Hepatocyte (in vitro differentiated cells): Measurements from ENCODE around the gene CAP2. TPM values are rescaled to one million over a fixed set of nuclear protein-coding genes. Genes with fewer than 3 reads are reported as not detected.

Experiments used
- DNase-seq: peaks from one replicate; pipeline ENCODE4 v3.0.0-alpha.2; 2016; ENCODE audit warnings: low spot score
- H2AFZ ChIP-seq: fragments of 200-600 bp; sonication (generic); 2 replicates; pipeline ENCODE4 v1.6.0; 2016; ENCODE audit warnings: antibody characterized with exemption, mild to moderate bottlenecking
- H3K27ac ChIP-seq: fragments of 200-600 bp; sonication (generic); 2 replicates; pipeline ENCODE4 v1.5.1; 2016; ENCODE audit warnings: mild to moderate bottlenecking
- H3K27me3 ChIP-seq: fragments of 200-600 bp; sonication (generic); 2 replicates; pipeline ENCODE4 v1.6.1; 2016
- H3K36me3 ChIP-seq: fragments of 200-600 bp; sonication (generic); replicated peaks from 2 replicates; pipeline ENCODE4 v1.5.1; 2016; ENCODE audit warnings: low read depth; ENCODE audit not compliant: insufficient read depth
- H3K4me1 ChIP-seq: fragments of 200-600 bp; sonication (generic); 2 replicates; pipeline ENCODE4 v1.5.1; 2016; ENCODE audit warnings: mild to moderate bottlenecking, moderate library complexity; ENCODE audit not compliant: insufficient read depth
- H3K4me2 ChIP-seq: fragments of 200-600 bp; sonication (generic); 2 replicates; pipeline ENCODE4 v1.6.0; 2016
- H3K4me3 ChIP-seq: fragments of 200-600 bp; sonication (generic); 2 replicates; pipeline ENCODE4 v1.5.1; 2016; ENCODE audit warnings: mild to moderate bottlenecking
- H3K79me2 ChIP-seq: fragments of 200-600 bp; sonication (generic); 2 replicates; pipeline ENCODE4 v1.6.0; 2017; ENCODE audit warnings: mild to moderate bottlenecking
- H3K9me2 ChIP-seq: fragments of 200-600 bp; sonication (generic); replicated peaks from 2 replicates; pipeline ENCODE4 v1.6.0; 2017; ENCODE audit warnings: mild to moderate bottlenecking; ENCODE audit not compliant: insufficient read depth
- H3K9me3 ChIP-seq: fragments of 200-600 bp; sonication (generic); 2 replicates; pipeline ENCODE4 v1.5.1; 2016; ENCODE audit warnings: low read depth, mild to moderate bottlenecking
- H4K20me1 ChIP-seq: fragments of 200-600 bp; sonication (generic); 2 replicates; pipeline ENCODE4 v1.6.0; 2016; ENCODE audit warnings: mild to moderate bottlenecking; ENCODE audit not compliant: insufficient read depth, poor library complexity, severe bottlenecking
- CTCF ChIP-seq: fragments of 200-600 bp; sonication (generic); IDR thresholded peaks from 2 replicates; pipeline ENCODE4 v1.5.1; 2016; ENCODE audit warnings: antibody characterized with exemption, mild to moderate bottlenecking; ENCODE audit not compliant: poor library complexity
- EZH2 ChIP-seq: fragments of 200-600 bp; sonication (generic); IDR thresholded peaks from 2 replicates; pipeline ENCODE4 v1.6.1; 2016; ENCODE audit warnings: antibody characterized with exemption, mild to moderate bottlenecking, borderline replicate concordance
- EZH2phosphoT487 ChIP-seq: fragments of 200-600 bp; sonication (generic); IDR thresholded peaks from one replicate; pipeline ENCODE4 v1.6.1; 2018; ENCODE audit warnings: antibody characterized with exemption, mild to moderate bottlenecking, low read depth, moderate library complexity; ENCODE audit not compliant: unreplicated experiment, severe bottlenecking
- WGBS: methylation state at CpG from one replicate; pipeline ENCODE4 v1.1.6; 2016; ENCODE audit warnings: low lambda C conversion rate; ENCODE audit errors: missing lambda C conversion rate; 5-methylcytosine and 5-hydroxymethylcytosine counted together
- polyA plus RNA-seq: library from polyadenylated mRNA; unstranded; fragments of >200 nt; fragmentation: Nextera tagmentation; extraction: Ambion mirVana; gene quantifications from 2 replicates; pipeline ENCODE4 v1.2.1, GENCODE V29; 2016
- total RNA-seq: library from RNA; depleted of rRNA; stranded (reverse); fragments of >200 nt; gene quantifications from 2 replicates; pipeline ENCODE4 v1.2.3, GENCODE V29; 2014

Gene CAP2
- total and polyA plus RNA-seq, 2 experiments from 2014 or later: 6.5 to 8.7 TPM

- H2AFZ ChIP-seq: no peak overlapping the region
- no peaks in the 10 kb centered on the region for H3K79me2 ChIP-seq
- H3K4me1 ChIP-seq: peaks cover 3% of the 10 kb centered on the region
- no peaks in the 10 kb centered on the region for H3K27me3 ChIP-seq
- DNase-seq: peak; percentile 23
- no peaks in the 10 kb centered on the region for H4K20me1 ChIP-seq
- H3K9me2 ChIP-seq: no peaks in the 10 kb centered on the region
- 83% methylated on average over 3 of the region's 3 CpGs for WGBS
- no peak overlapping the region for H3K4me3 ChIP-seq
- no peak overlapping the region for H3K4me2 ChIP-seq
- TF ChIP-seq CTCF (no peak), EZH2 (no peak), EZH2phosphoT487 (no peak)
- H3K36me3 ChIP-seq: no peaks in the 10 kb centered on the region
- H3K9me3 ChIP-seq: no peaks in the 10 kb centered on the region
- H3K27ac ChIP-seq: no peak overlapping the region
Measured at GRCh38 chr6:17470938-17471327, 77.5 kb downstream of the CAP2 start.

- H3K9me2 ChIP-seq: no peaks in the 10 kb centered on the region
- DNase-seq: peak; percentile 41
- H3K27me3 ChIP-seq: no peaks in the 10 kb centered on the region
- 37% methylated on average over 2 of the region's 2 CpGs for WGBS
- H4K20me1 ChIP-seq: no peaks in the 10 kb centered on the region
- H3K4me1 ChIP-seq: peaks cover 3% of the 10 kb centered on the region
- no peak overlapping the region for H2AFZ ChIP-seq
- peak overlapping the region; percentile 80 for H3K27ac ChIP-seq
- H3K4me2 ChIP-seq: no peak overlapping the region
- no peaks in the 10 kb centered on the region for H3K79me2 ChIP-seq
- no peak for TF ChIP-seq EZH2phosphoT487
- TF ChIP-seq CTCF: no peak
- no peak for TF ChIP-seq EZH2
- H3K9me3 ChIP-seq: no peaks in the 10 kb centered on the region
- no peaks in the 10 kb centered on the region for H3K36me3 ChIP-seq
- no peak overlapping the region for H3K4me3 ChIP-seq
Measured at GRCh38 chr6:17472653-17473183, 79.3 kb downstream of the CAP2 start.

- TF ChIP-seq EZH2phosphoT487 (no peak), CTCF (no peak), EZH2 (no peak)
- Histone ChIP-seq H3K4me2 (no peak overlapping the region), H2AFZ (no peak overlapping the region), H3K4me1 (peaks cover 3% of the 10 kb centered on the region), H3K36me3 (no peaks in the 10 kb centered on the region), H3K4me3 (no peak overlapping the region), H3K79me2 (no peaks in the 10 kb centered on the region), H3K27ac (peak overlapping the region; percentile 80), H4K20me1 (no peaks in the 10 kb centered on the region), H3K9me3 (no peaks in the 10 kb centered on the region), H3K9me2 (no peaks in the 10 kb centered on the region), H3K27me3 (no peaks in the 10 kb centered on the region)
- no peak for DNase-seq
- WGBS: 57% methylated on average over 2 of the region's 2 CpGs
Measured at GRCh38 chr6:17473554-17473953, 80.2 kb downstream of the CAP2 start.

- H3K36me3 ChIP-seq: no peaks in the 10 kb centered on the region
- no peak overlapping the region for H3K4me3 ChIP-seq
- WGBS: 83% methylated on average over 4 of the region's 4 CpGs
- H4K20me1 ChIP-seq: no peaks in the 10 kb centered on the region
- H3K27ac ChIP-seq: no peak overlapping the region
- no peak for TF ChIP-seq EZH2phosphoT487
- TF ChIP-seq CTCF: no peak
- no peak for TF ChIP-seq EZH2
- no peak overlapping the region for H3K4me2 ChIP-seq
- no peaks in the 10 kb centered on the region for H3K79me2 ChIP-seq
- H3K4me1 ChIP-seq: peaks cover 3% of the 10 kb centered on the region
- no peaks in the 10 kb centered on the region for H3K27me3 ChIP-seq
- H3K9me2 ChIP-seq: no peaks in the 10 kb centered on the region
- no peak for DNase-seq
- H2AFZ ChIP-seq: no peak overlapping the region
- H3K9me3 ChIP-seq: no peaks in the 10 kb centered on the region
Measured at GRCh38 chr6:17474289-17474688, 80.9 kb downstream of the CAP2 start.
